HepG2 (cell line): ENCODE results near the gene KIF13A. TPM values are rescaled to one million over a fixed set of nuclear protein-coding genes. Genes with fewer than 3 reads are reported as not detected.

Experiments used
- BCL6 ChIP-seq: IDR thresholded peaks from 2 replicates; pipeline ENCODE4 v1.6.1; 2016; ENCODE audit warnings: missing genetic modification reagents, missing compliant biosample characterization
- ERF ChIP-seq: IDR thresholded peaks from 2 replicates; pipeline ENCODE4 v1.6.1; 2018; ENCODE audit warnings: missing biosample characterization, missing genetic modification reagents
- GZF1 ChIP-seq: sonication (generic); formaldehyde crosslinking; IDR thresholded peaks from 2 replicates; pipeline ENCODE4 v1.5.1; 2020; ENCODE audit warnings: mild to moderate bottlenecking, missing genetic modification reagents
- HMGXB4 ChIP-seq, 2 experiments: sonication (generic) in 1 of 2; formaldehyde crosslinking in 1 of 2; IDR thresholded peaks; 2 replicates each; pipeline versions ENCODE4 v1.4.0 to v1.6.1; 2018 to 2020; ENCODE audit warnings: missing genetic modification reagents in 2 of 2, borderline replicate concordance in 1 of 2, low read depth in 1 of 2, mild to moderate bottlenecking in 1 of 2, missing biosample characterization in 1 of 2
- KAT7 ChIP-seq: IDR thresholded peaks from 2 replicates; pipeline ENCODE4 v1.6.1; 2018; ENCODE audit warnings: borderline replicate concordance, missing compliant biosample characterization
- PAXIP1 ChIP-seq: sonication (generic); formaldehyde crosslinking; conservative IDR thresholded peaks from 2 replicates; pipeline ENCODE4 v1.4.0; 2020; ENCODE audit warnings: mild to moderate bottlenecking, missing genetic modification reagents, moderate library complexity
- PITX1 ChIP-seq: sonication (generic); formaldehyde crosslinking; IDR thresholded peaks from 2 replicates; pipeline ENCODE4 v1.5.1; 2020; ENCODE audit warnings: mild to moderate bottlenecking, missing genetic modification reagents
- RBM22 ChIP-seq: fragments of 200-400 bp; formaldehyde crosslinking; optimal IDR thresholded peaks from 2 replicates; pipeline ENCODE3; 2017; ENCODE audit warnings: mild to moderate bottlenecking, low read length, moderate library complexity
- ZBED4 ChIP-seq: sonication (generic); formaldehyde crosslinking; IDR thresholded peaks from 2 replicates; pipeline ENCODE4 v1.4.0; 2020; ENCODE audit warnings: missing genetic modification reagents, borderline replicate concordance
- ZGPAT ChIP-seq: IDR thresholded peaks from 2 replicates; pipeline ENCODE4 v1.6.1; 2016; ENCODE audit warnings: mild to moderate bottlenecking
- ZNF251 ChIP-seq: sonication (generic); formaldehyde crosslinking; IDR thresholded peaks from 2 replicates; pipeline ENCODE4 v1.9.0; 2021; ENCODE audit warnings: mild to moderate bottlenecking, missing genetic modification reagents
- ZNF264 ChIP-seq: sonication (generic); formaldehyde crosslinking; IDR thresholded peaks from 2 replicates; pipeline ENCODE4 v1.4.0; 2020; ENCODE audit warnings: missing genetic modification reagents
- ZNF280D ChIP-seq: sonication (generic); formaldehyde crosslinking; IDR thresholded peaks from 2 replicates; pipeline ENCODE4 v1.5.1; 2020; ENCODE audit warnings: mild to moderate bottlenecking, missing genetic modification reagents
- ZNF501 ChIP-seq: sonication (generic); formaldehyde crosslinking; IDR thresholded peaks from 2 replicates; pipeline ENCODE4 v1.5.1; 2020; ENCODE audit warnings: mild to moderate bottlenecking, moderate library complexity, missing genetic modification reagents
- ZNF883 ChIP-seq: sonication (generic); formaldehyde crosslinking; IDR thresholded peaks from 2 replicates; pipeline ENCODE4 v1.5.1; 2020; ENCODE audit warnings: mild to moderate bottlenecking, missing genetic modification reagents; ENCODE audit errors: not compliant biosample characterization
- polyA plus RNA-seq, 8 experiments: library from polyadenylated mRNA; depleted of rRNA in 3 of 8; stranded (reverse) in 7 of 8; unstranded in 1 of 8; fragments of >200 nt; fragmentation: Illumina TruSeq in 4 of 8; extraction: Trizol in 4 of 8; gene quantifications; 2 replicates each; pipeline versions ENCODE4 v1.2.1 to v1.2.3, GENCODE V29; 2011 to 2016; ENCODE audit warnings: low read depth in 4 of 8, missing spikeins in 1 of 8, mixed read lengths in 1 of 8; ENCODE audit not compliant: insufficient read depth in 1 of 8
- total RNA-seq, 5 experiments: library from RNA; depleted of rRNA; stranded (reverse); fragments of >200 nt; fragmentation: Illumina TruSeq; extraction: Trizol; gene quantifications; 2 replicates each; pipeline ENCODE4 v1.2.3, GENCODE V29; 2016; ENCODE audit warnings: low read depth in 1 of 5

KIF13A gene
- total and polyA plus RNA-seq, 2 of the 13 experiments (the other 11 are each of a cell fraction or from before 2014, with no cell fraction given), result 21.1 to 37.2 TPM

- no peak for TF ChIP-seq ZBED4 (CRISPR knock-in tag)
- 0 out of 2 replicates have a peak, but pooled peaks have one; percentile 37 for TF ChIP-seq ZNF264 (CRISPR knock-in tag)
- TF ChIP-seq ZGPAT (CRISPR knock-in tag), result peak; percentile 59; the same call in 1 of the 2 replicates
- no peak for TF ChIP-seq GZF1
- peak; percentile 33 for TF ChIP-seq PAXIP1 (CRISPR knock-in tag)
- no peak for TF ChIP-seq KAT7 (CRISPR knock-in tag)
- 0 out of 4 replicates have a peak, but pooled peaks of 1 of the 2 experiments have one; percentile 44 for TF ChIP-seq HMGXB4 (CRISPR knock-in tag; IDR thresholded peaks at IDR 0.05; ENCODE audit: borderline replicate concordance in 1 of 2, low read depth in 1 of 2)
- 0 out of 2 replicates have a peak, but pooled peaks have one; percentile 48 for TF ChIP-seq ZNF280D (CRISPR knock-in tag)
- no peak for TF ChIP-seq ZNF883 (CRISPR knock-in tag)
- TF ChIP-seq ZNF251 (CRISPR knock-in tag), result no peak
- peak; percentile 36; the same call in 1 of the 2 replicates for TF ChIP-seq ERF (CRISPR knock-in tag)
- no peak for TF ChIP-seq RBM22
- TF ChIP-seq ZNF501, result 0 out of 2 replicates have a peak, but pooled peaks have one; percentile 62
- 0 out of 2 replicates have a peak, but pooled peaks have one; percentile 26 for TF ChIP-seq BCL6
- no peak for TF ChIP-seq PITX1 (CRISPR knock-in tag)
These were observed 47.4 kb upstream of the KIF13A start (continued) for GRCh38 chr6:18034798-18035202.
